Stimulated activated CD4-positive, alpha-beta T cell treated with anti-CD3 and anti-CD28 coated beads, TNF-alpha, amount 100 ng/mL, for 24 hours (primary cell): ENCODE data around the gene SELENON.

Experiments used
- DNase-seq, 3 experiments: peaks; one replicate each; pipeline ENCODE4 v3.0.0-alpha.2; 2020; ENCODE audit warnings: low read depth in 3 of 3

Gene SELENON

GRCh38 chr1:25799935-25800702, at the start of gene SELENON:
SELENON (plus strand) TSS chr1:25800193; CDS start chr1:25800231, 38 bp downstream.
- peak in 1 of 3 experiments; percentile 33 for DNase-seq

- DNase-seq = no peak
Observed at GRCh38 chr1:25750923-25751605, 48.9 kb upstream of the SELENON start.

- DNase-seq = no peak
Observed at GRCh38 chr1:25754470-25755181, 45.4 kb upstream of the SELENON start.

- no peak for DNase-seq
Observed at GRCh38 chr1:25755475-25756125, 44.4 kb upstream of the SELENON start.

GRCh38 chr1:25756215-25756614, 43.8 kb upstream of the SELENON start:
- DNase-seq = no peak

GRCh38 chr1:25757151-25757845, 42.7 kb upstream of the SELENON start:
- no peak for DNase-seq

GRCh38 chr1:25757846-25758185, 42.2 kb upstream of the SELENON start:
- DNase-seq = no peak

- DNase-seq = no peak
Observed at GRCh38 chr1:25758466-25759070, 41.4 kb upstream of the SELENON start.

GRCh38 chr1:25760122-25760719, 39.8 kb upstream of the SELENON start:
- DNase-seq = no peak

GRCh38 chr1:25760871-25761270, 39.1 kb upstream of the SELENON start:
- no peak for DNase-seq

GRCh38 chr1:25763493-25763892, 36.5 kb upstream of the SELENON start:
- DNase-seq = no peak

GRCh38 chr1:25765136-25765922, 34.7 kb upstream of the SELENON start:
- DNase-seq = no peak

- no peak for DNase-seq
Observed at GRCh38 chr1:25765923-25766589, 33.9 kb upstream of the SELENON start.

GRCh38 chr1:25766721-25767436, 33.1 kb upstream of the SELENON start:
- no peak for DNase-seq

- DNase-seq = no peak
Observed at GRCh38 chr1:25767437-25767770, 32.6 kb upstream of the SELENON start.

- DNase-seq = no peak
Observed at GRCh38 chr1:25768999-25769398, 31.0 kb upstream of the SELENON start.

- DNase-seq = no peak
Observed at GRCh38 chr1:25769625-25770383, 30.2 kb upstream of the SELENON start.
